GM19438 (cell line): ENCODE measurements around the gene STK17A.
A peak's percentile ranks its signal among the peaks of the same experiment; 100 is the strongest.

ENCODE experiments used
- ATAC-seq: cut with Tn5 transposase; IDR thresholded peaks from one replicate; pipeline ENCODE4 v1.9.1; 2021; ENCODE audit warnings: low read depth; ENCODE audit not compliant: unreplicated experiment

Gene STK17A

GRCh38 chr7:43629857-43630256, 46.9 kb downstream of the STK17A start:
- ATAC-seq = no peak

GRCh38 chr7:43630482-43630881, 47.6 kb downstream of the STK17A start:
- no peak for ATAC-seq

GRCh38 chr7:43631559-43631958, 48.7 kb downstream of the STK17A start:
- ATAC-seq = peak; percentile 44

GRCh38 chr7:43632746-43633145, 49.8 kb downstream of the STK17A start:
- ATAC-seq = no peak

GRCh38 chr7:43634384-43634783, 51.5 kb downstream of the STK17A start:
- ATAC-seq = no peak

- ATAC-seq = no peak
Measured at GRCh38 chr7:43636093-43636492, 53.2 kb downstream of the STK17A start.

GRCh38 chr7:43637114-43637806, 54.4 kb downstream of the STK17A start:
- ATAC-seq = no peak

- no peak for ATAC-seq
Measured at GRCh38 chr7:43639858-43640491, 57.1 kb downstream of the STK17A start.

GRCh38 chr7:43640679-43641078, 57.8 kb downstream of the STK17A start:
- no peak for ATAC-seq

- ATAC-seq = no peak
Measured at GRCh38 chr7:43642897-43643630, 60.2 kb downstream of the STK17A start.

GRCh38 chr7:43643846-43644245, 60.9 kb downstream of the STK17A start:
- ATAC-seq = no peak

- no peak for ATAC-seq
Measured at GRCh38 chr7:43645699-43646226, 62.9 kb downstream of the STK17A start.

GRCh38 chr7:43646603-43647338, 63.9 kb downstream of the STK17A start:
- no peak for ATAC-seq

GRCh38 chr7:43647339-43647672, 64.4 kb downstream of the STK17A start:
- ATAC-seq = no peak

GRCh38 chr7:43647673-43648472, 65.0 kb downstream of the STK17A start:
- ATAC-seq = peak; percentile 8

GRCh38 chr7:43648473-43649406, 65.8 kb downstream of the STK17A start:
- ATAC-seq = peak; percentile 51

- peak; percentile 54 for ATAC-seq
Measured at GRCh38 chr7:43649755-43650274, 66.9 kb downstream of the STK17A start.

- no peak for ATAC-seq
Measured at GRCh38 chr7:43650457-43651052, 67.6 kb downstream of the STK17A start.
